Measurements from ENCODE around the gene UTF1. TPM values are rescaled to one million over a fixed set of nuclear protein-coding genes. Genes with fewer than 3 reads are reported as not detected.

UTF1 gene
- total RNA-seq, 1 experiment from 2014 or later = not detected

DNA sequence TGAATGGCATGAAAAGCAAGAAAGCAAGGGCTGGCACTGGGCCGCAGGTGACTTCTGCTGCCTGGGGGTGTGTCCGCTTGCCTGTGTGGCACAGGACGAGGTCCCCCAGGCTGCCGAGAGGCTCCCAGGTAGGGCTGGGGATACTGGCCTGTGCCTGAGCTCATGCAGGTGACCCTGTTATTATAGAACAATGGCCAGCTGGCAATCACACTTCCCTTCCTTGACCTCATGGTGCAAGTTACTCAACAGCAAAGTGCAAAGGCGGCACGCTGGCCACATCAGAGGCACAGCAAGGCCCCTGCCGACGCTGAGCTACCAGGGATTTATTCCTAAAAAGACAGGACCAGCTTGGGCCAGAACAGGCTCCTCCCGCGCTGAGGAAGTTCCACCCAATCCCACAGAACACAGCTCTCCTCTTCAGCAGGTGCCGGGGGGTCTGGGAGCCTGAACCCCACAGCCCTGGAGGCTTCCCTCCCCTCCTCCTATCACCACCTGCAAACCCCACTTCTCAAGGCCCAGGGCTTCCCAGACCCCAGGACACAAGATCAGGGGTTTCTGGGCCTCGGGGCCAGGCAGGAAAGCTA, 48.1 kb downstream of the UTF1 start:
- intact Hi-C loops (cut with micrococcal nuclease; ENCODE audit: unreplicated experiment) = no loop called here
- peaks cover 28% of the 10 kb centered on the region for H3K36me3 Mint-ChIP-seq (ENCODE audit: insufficient read depth, unreplicated experiment)
- peak overlapping the region; percentile 44 for H3K4me3 Mint-ChIP-seq (ENCODE audit: low read depth, unreplicated experiment)
- BruUV-seq (replicated peaks) = no TSS peak
- DNase-seq = no peak
- H3K27ac Mint-ChIP-seq (ENCODE audit: unreplicated experiment) = no peak overlapping the region
- TF ChIP-seq, protein P1, sequence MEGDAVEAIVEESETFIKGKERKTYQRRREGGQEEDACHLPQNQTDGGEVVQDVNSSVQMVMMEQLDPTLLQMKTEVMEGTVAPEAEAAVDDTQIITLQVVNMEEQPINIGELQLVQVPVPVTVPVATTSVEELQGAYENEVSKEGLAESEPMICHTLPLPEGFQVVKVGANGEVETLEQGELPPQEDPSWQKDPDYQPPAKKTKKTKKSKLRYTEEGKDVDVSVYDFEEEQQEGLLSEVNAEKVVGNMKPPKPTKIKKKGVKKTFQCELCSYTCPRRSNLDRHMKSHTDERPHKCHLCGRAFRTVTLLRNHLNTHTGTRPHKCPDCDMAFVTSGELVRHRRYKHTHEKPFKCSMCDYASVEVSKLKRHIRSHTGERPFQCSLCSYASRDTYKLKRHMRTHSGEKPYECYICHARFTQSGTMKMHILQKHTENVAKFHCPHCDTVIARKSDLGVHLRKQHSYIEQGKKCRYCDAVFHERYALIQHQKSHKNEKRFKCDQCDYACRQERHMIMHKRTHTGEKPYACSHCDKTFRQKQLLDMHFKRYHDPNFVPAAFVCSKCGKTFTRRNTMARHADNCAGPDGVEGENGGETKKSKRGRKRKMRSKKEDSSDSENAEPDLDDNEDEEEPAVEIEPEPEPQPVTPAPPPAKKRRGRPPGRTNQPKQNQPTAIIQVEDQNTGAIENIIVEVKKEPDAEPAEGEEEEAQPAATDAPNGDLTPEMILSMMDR (IDR thresholded peaks at IDR 0.05; ENCODE audit: unreplicated experiment) = no peak
- H3K9me3 Mint-ChIP-seq (ENCODE audit: low read depth, unreplicated experiment) = no peaks in the 10 kb centered on the region
- peaks cover 10% of the 10 kb centered on the region for H3K4me1 Mint-ChIP-seq (ENCODE audit: low read depth, unreplicated experiment)
- CTCF ChIA-PET = no interaction called here
- H3K27me3 Mint-ChIP-seq (ENCODE audit: unreplicated experiment) = no peaks in the 10 kb centered on the region

DNA sequence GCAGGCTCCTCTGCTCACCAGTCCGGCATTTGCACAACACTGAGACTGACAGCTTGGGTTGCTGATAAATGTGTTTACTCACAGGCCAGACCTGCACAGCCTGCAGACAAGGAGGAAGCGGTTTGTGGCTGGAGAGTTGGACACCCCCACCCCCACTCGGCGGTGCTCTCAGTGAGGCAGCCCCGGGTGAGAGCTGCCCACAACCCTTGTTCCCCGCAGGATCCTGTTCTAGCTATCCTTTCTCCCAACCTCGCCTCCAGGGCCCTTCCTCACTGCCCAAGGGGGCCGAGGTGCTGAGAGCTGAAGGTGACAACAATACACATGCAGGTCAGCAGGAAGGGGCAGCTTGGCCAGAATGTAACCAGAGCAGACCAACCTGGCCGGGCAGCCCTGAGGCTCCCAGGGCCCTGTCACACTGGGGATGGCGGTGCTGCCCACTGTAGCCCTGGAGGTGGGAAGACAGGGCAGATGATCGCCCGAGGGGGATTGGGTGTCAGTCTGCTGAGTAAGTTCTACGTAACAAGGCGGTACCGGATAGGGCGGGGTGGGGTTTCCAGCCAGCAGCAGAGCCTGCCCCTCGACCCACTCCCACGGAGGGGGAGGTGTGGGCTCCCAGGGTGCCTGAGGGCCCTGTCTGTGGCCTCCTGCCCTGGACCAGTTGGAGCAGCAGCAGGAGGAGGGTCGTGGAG, 48.7 kb downstream of the UTF1 start:
- intact Hi-C loops (cut with micrococcal nuclease; ENCODE audit: unreplicated experiment) = no loop called here
- Mint-ChIP-seq H3K27me3 (ENCODE audit: unreplicated experiment) (no peaks in the 10 kb centered on the region), H3K36me3 (ENCODE audit: insufficient read depth, unreplicated experiment) (peaks cover 28% of the 10 kb centered on the region), H3K4me3 (ENCODE audit: low read depth, unreplicated experiment) (peak overlapping the region; percentile 44), H3K27ac (ENCODE audit: unreplicated experiment) (no peak overlapping the region), H3K4me1 (ENCODE audit: low read depth, unreplicated experiment) (peaks cover 10% of the 10 kb centered on the region), H3K9me3 (ENCODE audit: low read depth, unreplicated experiment) (no peaks in the 10 kb centered on the region)
- no TSS peak for BruUV-seq (replicated peaks)
- peak; percentile 67 for DNase-seq
- CTCF ChIA-PET = no interaction called here
- TF ChIP-seq, protein P1 (IDR thresholded peaks at IDR 0.05; ENCODE audit: unreplicated experiment) = no peak

DNA sequence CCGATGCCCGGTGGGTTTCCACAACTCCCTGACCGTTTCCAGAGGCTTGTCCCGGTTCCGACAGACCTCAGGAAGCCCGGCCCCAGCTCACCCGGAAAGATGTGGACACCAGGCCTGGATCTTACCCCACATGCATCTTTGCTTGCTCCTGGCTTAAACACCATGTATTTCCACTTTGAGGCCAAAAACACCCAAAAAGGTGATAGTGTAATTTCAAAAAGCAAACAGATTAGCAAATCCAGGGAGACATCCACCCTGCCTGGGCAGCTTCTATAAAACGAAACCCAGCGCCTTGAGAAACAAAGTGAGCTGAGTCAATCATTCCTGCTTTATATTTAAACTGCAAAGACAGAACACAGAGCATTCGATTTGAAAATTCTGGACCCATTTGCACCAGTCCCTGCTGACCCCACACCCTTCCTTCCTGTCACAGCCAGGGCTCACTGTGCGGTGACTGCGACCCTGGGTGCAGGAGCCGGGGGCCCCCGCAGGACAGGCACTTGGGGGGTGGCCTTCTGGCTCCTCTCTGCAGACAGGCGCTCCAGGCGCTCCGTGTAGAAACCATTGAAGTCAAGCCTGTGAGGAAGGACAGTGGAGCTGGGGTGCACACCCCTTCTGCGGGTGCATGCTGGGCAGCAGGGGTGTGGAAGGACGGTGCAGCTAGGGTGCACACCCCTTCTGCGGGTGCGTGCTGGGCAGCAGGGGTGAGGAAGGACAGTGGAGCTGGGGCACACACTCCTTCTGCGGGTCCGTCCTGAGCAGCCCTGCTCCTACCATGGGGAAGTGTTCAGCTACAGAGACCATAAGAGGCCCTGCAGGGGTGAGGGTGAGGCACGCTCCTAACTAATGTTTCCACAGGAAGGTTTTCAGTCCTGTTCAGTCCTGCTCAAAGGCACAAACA, 49.6 kb downstream of the UTF1 start:
- TF ChIP-seq, protein P1 (IDR thresholded peaks at IDR 0.05; ENCODE audit: unreplicated experiment) = no peak
- BruUV-seq (replicated peaks) = no TSS peak
- Mint-ChIP-seq H3K27me3 (ENCODE audit: unreplicated experiment) (no peaks in the 10 kb centered on the region), H3K9me3 (ENCODE audit: low read depth, unreplicated experiment) (no peaks in the 10 kb centered on the region), H3K36me3 (ENCODE audit: insufficient read depth, unreplicated experiment) (peaks cover 33% of the 10 kb centered on the region), H3K4me1 (ENCODE audit: low read depth, unreplicated experiment) (peaks cover 10% of the 10 kb centered on the region), H3K4me3 (ENCODE audit: low read depth, unreplicated experiment) (no peak overlapping the region), H3K27ac (ENCODE audit: unreplicated experiment) (no peak overlapping the region)
- no peak for DNase-seq
- CTCF ChIA-PET = no interaction called here
- intact Hi-C loops (cut with micrococcal nuclease; ENCODE audit: unreplicated experiment) = no loop called here

DNA sequence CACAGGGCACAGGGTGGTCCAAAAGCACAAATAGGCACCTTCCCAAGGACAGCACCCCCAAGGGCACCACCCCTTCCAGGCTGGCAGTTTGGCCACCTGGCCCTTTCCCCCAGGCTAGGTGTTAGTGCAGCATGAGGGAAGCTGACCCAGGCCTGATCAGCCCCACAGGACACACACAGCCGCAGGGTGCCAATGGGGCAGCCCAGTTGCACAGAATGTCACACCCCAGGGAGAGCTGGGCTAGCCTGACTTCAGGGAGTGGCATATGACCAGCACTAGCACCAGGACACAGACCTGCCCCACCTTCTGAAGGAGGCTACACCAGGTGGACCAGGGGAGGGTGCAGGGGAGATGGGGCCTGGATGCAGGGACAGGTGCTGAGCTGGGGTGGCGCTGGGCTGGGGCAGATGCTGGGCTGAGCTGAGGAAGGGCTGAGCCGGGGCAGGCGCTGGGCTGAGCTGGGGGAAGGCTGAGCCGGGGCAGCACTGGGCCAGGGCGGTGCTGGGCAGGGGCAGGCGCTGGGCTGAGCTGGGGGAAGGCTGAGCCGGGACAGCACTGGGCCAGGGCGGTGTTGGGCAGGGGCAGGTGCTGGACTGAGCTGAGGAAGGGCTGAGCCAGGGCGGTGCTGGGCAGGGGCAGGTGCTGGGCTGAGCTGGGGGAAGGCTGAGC, 50.5 kb downstream of the UTF1 start:
- Mint-ChIP-seq H3K36me3 (ENCODE audit: insufficient read depth, unreplicated experiment) (peaks cover 32% of the 10 kb centered on the region), H3K9me3 (ENCODE audit: low read depth, unreplicated experiment) (no peaks in the 10 kb centered on the region), H3K4me1 (ENCODE audit: low read depth, unreplicated experiment) (peaks cover 10% of the 10 kb centered on the region), H3K27ac (ENCODE audit: unreplicated experiment) (no peak overlapping the region), H3K4me3 (ENCODE audit: low read depth, unreplicated experiment) (no peak overlapping the region), H3K27me3 (ENCODE audit: unreplicated experiment) (no peaks in the 10 kb centered on the region)
- TF ChIP-seq, protein P1 (IDR thresholded peaks at IDR 0.05; ENCODE audit: unreplicated experiment) = no peak
- DNase-seq = no peak
- intact Hi-C loops (cut with micrococcal nuclease; ENCODE audit: unreplicated experiment) = no loop called here
- BruUV-seq (replicated peaks) = no TSS peak
- CTCF ChIA-PET = no interaction called here
